Measurements from ENCODE around the gene NUDT16L1.

The NUDT16L1 gene

DNA sequence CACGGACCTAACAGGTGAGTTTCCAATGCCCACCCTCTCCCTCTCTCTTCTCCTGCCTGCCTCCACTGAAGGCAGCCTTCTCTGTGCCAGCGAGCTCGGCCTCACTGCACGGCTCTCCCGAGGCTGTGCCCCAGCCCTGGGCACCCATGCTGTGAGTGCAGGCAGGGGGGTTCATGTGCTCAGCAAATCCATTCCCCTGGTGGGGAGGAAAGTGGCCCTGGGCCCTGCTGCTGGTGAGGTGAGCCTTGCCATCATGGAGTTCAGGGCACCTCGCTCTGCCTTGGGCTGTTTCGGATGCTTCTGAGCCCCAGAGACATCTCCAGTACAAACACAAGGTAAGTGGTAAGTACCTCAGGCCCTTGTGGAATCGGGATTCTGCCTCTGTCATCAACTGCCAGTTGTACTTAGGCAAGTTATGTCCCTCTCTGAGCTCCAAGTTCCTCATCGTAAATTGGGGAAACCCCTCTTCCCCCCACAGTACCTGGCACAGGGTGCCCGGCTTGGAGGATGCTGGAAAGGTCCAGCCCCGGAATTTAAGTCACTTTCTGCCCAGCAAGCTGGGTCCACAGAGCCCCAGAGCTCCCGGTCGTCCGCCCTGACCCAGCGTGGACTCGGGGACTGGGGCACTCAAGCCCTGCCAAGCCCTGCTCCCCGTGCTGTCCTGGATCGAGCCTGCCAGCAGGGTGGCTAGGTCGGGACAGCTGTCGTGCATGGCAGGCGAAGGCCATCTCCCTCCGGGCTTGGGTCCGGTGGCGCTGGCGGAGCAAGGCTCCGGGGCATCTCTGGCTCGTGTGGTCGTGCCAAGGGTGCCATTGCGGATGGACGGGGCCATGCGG lies 684 bp upstream of the NUDT16L1 start:
- no peak for DNase-seq (ENCODE audit: extremely low read depth, low read depth)
- no peak for TF ChIP-seq CTCF (IDR thresholded peaks at IDR 0.05; ENCODE audit: low read depth, low read length)

GRCh38 chr16:4693956-4694641 lies 737 bp downstream of the NUDT16L1 start:
- DNase-seq (ENCODE audit: extremely low read depth, low read depth), result no peak
- TF ChIP-seq CTCF (IDR thresholded peaks at IDR 0.05; ENCODE audit: low read depth, low read length), result no peak

GRCh38 chr16:4694642-4695451 lies 1.5 kb downstream of the NUDT16L1 start:
- peak; percentile 9 for TF ChIP-seq CTCF (IDR thresholded peaks at IDR 0.05; ENCODE audit: low read depth, low read length)
- no peak for DNase-seq (ENCODE audit: extremely low read depth, low read depth)

DNA sequence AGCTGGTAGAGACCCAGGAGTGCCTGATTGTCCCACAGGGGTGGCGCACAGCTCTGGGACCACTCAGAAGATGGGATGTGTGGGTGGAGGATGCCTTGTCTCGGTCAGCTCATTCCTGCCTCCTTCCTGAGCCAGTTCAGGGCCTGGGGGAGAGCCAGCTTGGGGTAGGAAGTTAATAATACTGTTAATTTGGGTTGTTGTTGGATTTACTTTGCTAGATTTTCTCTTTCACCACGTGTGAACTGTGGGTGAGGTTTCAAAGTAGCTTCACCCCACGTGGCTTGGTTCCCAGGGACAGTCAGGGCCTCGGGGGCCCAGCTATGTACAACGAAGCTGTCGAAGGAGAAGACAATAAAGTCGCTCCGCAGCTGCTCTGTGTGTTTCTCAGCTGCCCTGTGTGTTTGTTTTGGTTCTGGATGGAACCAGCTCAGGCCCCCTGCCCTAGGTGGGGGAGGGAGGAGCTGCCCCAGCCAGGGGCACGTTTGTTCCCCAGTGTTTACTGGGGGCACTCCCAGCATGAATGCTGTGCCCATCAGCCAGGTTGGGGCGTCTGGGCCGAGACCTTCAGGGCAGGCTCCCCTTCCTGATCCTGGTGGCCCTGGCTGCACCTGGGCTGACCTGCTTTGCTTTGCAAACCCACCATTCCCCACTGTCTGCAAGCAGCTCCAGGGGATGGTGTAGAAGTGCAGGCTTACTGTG lies 2.3 kb downstream of the NUDT16L1 start:
- DNase-seq (ENCODE audit: extremely low read depth, low read depth), result no peak
- TF ChIP-seq CTCF (IDR thresholded peaks at IDR 0.05; ENCODE audit: low read depth, low read length), result no peak

GRCh38 chr16:4696172-4696904 lies 3.0 kb downstream of the NUDT16L1 start:
- no peak for DNase-seq (ENCODE audit: extremely low read depth, low read depth)
- TF ChIP-seq CTCF (IDR thresholded peaks at IDR 0.05; ENCODE audit: low read depth, low read length), result no peak

All from AG09319 (cell line).